Hypothalamus (tissue), 51 donors: Measurements from ENCODE around the gene CDHR4.
"Not testable (repeated sequence)": the region's sequence is repeated elsewhere in the genome, so short reads cannot be mapped to it uniquely, and the experiment has no call there.

Experiments used
- DNase-seq, 51 donors: peaks; one replicate each; lab custom pipeline; 2025; lab: John Stamatoyannopoulos, UW

The CDHR4 gene, protein sequence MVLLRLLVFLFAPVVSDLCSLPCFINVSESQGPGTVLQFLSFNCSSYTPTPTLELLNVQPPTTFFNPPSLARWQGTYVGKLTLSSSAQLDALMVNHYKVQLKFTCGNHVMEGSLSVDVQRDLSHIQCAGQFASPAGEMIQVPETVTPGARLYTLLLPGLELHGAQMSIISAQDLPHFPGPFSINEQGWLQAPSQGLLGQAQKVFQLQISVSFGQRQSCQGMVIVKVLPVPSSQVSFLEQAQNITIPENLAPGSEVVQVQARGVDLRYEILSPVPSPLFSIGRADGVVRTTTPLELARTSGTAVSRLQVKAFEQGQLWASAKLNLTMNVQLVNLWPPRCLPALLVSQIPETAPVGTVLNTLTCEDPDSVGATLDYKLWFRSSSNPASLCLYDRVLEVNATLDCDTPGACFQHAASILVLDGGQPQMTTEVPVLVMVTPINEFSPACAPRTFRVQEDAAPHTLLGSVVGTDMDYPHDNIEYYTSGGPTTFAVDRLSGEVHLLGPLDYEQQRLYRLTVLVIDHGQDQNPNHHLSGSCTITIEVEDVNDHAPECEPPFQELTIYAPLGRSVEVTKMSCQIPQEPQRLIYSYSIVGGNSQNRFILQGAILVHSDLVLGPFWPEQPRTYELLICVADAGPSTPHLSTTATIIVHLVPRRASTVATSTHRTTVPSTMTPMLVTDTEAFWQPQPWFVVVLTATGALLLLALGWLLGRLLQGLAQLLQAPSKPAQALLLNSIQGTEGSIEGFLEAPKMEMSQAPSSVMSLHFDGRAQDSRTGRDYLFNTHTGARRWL

DNA sequence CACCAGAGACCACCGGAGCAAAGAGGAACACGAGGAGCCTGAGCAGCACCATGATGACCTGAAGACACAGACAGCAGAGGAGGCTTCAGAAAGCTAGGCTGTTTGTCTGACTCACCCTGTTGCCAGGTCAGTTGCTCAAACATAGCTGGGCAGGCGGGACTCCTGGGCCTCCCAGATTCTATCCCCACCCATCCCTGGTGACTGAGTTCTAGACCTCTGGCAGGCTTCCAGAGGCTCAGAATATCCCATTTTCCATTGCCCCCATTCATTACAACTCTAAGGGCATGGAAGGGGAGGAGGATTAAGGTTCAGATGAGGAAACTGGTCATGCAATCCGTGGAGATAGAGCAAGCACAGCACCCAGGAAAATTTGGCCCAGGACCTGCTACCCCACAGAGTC is at the start of gene CDHR4:
Gene CDHR4, minus strand, starts transcription at position 113 of the 400 bp plus-strand sequence. Its CDS starts 61 bp downstream, at position 52.
- DNase-seq, result no peak

DNA sequence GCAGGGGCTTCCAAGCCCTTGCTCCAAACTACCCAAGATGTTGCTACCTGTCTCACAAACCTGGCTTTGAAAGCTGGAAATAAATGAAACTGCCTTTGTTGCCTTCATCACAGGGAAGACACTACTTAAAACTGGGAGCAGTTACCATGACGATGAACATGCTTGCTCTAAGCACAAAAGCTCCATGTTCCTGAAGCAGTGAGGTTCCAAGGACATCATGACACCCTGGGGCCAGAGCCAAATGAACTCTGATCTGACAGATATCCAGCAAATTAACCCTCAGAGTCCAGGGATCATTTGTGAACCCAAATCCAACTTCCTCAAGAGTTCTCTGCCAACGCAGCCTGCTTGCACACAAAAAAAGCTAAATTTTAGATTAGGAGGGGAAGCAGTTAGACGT is 46.0 kb upstream of the CDHR4 start:
- DNase-seq, result peak in 1 of 51 donors; percentile 22

DNA sequence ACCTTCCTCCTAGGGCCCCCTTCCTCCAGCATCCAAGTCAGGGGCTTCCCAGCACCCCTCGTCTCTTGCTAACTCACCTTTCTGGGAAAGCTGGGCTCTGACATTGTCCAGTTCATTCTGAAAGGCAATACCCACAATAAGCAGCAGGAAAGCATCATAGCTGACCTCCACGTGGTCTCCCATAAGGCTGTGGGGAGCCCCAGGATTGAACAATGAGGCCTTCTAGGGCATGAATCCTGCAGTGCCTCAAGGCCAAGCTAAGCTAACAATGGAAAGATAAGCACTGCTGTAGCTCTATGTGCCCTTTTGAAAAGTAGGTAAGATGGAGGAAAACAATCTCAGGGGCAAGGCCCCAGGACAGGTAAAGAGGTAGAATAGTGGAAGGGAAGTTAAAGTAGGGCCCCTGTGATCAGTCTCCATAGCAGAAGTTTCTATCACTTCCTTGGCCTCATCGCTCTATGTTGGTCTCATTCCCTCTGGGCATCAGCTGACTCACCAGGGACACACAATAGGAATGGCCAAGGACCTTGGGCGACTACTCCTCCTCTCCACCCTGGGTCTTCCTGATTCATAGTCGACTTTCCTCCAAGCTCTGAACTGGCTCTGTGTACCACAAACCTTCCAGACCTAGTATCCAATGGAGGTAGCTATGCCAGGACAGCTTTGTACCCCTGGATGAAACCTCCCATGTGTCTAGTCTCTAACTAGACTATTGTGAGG is 45.0 kb upstream of the CDHR4 start:
- DNase-seq, result no peak

DNA sequence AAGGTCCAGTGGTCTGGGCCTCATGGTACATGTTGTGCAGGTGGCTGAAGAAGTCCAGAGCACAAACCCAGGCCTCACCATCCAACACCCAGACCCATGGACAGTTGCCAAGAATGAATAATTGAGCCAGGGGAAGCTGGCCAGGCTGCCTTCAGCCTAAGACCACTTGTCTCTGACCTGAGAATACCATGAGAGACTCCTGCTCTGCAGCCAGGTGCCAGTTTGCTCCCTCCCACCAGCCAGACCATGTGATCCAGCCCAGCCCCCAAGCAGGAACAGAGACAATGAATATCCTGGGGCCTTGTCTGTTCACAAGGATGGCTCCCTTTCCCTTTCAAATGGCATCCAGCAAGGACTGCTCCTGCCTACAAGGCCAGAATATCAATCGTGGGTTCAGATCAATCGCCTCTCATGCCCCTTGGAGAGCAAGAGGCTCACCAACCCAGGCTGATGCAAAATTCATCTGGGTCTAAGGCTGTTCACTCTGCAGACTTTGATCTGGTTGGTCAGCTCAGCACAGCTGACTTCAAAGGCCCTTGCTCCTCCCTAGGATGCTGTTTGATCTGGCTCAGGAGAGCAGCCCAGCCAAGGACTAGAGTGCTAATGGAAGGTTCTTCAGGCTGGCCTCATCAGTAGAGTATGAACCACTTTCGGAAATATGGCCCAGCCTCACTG is 43.3 kb upstream of the CDHR4 start:
- peak in 2 of 51 donors; percentile 13 to 16 for DNase-seq

DNA sequence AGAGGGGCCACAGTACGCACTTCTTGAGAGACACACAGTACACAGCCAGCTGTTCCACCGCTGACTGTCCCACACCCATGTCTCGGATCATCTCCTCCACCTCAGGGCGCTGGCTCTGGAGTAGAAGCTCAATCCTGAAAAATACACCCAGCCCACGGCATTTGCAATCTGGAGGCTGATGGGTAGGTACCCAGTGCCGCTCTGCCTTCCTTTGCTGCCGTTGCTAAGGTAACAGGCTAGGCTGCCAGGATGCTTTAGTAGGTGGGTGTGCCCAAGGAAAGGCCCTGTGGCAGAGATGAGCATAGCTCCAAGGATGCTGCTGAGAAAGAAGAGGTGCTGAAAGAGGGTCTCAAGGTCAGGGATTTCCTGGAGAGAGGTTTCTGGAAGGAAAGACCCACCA is 42.1 kb upstream of the CDHR4 start:
- peak in 16 of 51 donors; percentile 3 to 73 (median 30) for DNase-seq

DNA sequence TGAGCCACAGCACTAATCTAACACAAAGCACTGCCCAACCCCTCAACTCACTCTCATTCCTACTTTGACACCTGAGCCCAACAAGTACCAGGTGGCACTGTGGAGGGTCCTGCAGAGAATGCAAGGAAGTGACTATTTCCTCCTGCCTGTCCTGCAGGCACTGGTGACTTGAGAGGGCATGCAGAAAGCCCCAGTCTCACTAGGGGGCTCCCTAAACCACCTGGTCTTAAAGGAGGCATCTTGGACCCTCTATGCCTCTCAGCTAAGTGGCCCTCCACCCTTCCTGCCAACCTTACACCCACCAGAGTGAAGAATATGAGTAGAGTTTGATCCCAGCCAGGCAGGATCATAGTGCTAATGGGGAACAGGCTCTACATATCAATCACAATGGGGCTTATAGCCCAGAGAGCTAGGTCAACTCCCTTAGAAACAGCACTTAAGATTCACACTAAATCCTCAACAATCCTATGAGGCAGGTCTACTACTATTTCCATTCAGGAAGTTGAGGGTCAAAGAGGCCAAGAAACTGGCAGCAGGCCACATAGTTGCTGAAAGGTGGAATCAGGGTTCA is 41.5 kb upstream of the CDHR4 start:
- peak in 1 of 51 donors; percentile 13 for DNase-seq

DNA sequence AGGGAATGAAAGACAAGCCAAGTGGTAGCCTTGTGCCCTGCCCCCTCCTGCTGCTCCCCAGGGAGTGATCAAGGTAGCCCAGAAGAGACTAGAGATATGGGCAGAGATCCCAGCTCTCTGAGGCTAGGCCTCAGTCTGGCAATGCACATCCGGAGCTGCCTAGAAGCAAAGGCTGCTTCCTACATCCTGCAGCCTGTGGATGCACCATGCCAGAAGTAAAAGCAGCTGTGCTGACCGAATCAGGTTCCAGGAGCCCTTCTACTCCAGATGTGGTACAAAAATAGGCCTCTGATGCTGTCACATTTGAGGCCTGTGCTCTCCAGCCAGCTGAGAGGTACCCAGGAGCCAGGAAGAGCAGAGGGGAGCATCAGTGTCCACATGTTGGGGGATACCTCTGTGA is 40.7 kb upstream of the CDHR4 start:
- DNase-seq, result no peak

DNA sequence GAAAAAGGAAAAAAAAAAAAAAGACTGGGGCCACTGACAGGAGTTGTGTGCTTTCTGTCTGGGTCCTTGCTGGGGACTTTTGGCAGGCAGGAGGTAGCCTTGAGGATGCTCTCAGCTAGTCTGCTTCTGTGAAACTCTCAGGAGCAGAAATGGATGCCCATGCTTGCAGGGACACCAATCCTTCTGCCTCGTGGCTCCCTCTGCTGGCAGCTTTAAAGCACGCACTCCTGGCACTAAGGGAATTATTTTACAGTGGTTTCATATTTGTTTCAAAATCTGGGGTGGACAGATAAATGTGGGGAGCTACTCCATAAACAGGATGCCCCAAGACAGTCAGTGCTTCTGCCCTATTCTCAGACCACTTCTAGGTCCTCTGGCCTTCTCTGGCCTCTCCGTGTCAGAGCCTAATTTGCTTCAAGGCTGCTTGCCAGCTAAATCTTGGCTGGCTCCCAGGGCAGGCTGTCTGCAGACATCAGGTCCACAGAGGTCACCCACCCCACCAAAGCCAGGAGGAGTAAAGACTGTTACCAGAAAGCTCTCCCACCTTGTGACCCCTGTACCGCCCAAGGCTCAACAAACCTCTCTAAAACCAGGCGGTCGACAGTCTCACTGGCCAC is 39.6 kb upstream of the CDHR4 start:
- peak in 46 of 51 donors; percentile 9 to 82 (median 55) for DNase-seq

DNA sequence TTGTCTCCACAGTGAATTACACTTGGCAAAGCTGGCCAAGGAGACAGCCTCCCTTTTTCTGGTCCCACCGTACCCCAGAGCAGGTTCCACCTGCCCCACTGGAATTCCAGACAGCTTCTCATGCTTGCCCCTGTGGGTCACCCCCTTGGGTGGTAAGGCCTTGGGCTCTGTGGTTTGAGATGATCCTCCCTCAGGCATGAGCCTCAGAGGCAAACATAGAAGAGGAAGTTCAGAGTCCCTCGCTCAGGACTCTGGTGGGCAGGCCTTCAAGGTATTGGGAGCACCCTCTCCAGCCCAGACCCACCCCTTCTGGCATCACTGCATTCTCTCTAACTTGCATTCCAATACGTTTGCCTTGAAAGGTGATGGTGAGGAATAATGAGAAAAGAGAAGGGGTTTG is 31.7 kb upstream of the CDHR4 start:
- DNase-seq, result no peak

DNA sequence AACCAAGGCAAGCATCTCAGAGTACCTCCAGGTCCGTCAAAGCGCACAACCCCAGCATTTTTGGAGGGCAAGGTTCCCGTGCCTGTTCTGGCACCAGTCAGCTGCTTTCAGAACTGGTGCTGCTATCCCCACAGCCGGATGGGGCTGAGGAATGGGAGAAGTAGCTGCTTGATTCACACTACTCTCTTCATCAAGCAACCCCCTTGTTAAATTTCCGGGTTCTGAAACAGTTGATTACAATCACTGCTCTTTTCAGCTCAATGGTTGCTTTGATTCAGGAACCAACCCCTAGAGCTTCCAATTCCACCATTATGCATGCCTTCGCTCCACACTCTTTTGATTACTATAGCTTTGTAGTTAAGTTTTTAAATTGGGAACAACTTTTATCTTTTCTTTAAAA is 26.3 kb upstream of the CDHR4 start:
- DNase-seq, result peak in 1 of 51 donors; percentile 25

DNA sequence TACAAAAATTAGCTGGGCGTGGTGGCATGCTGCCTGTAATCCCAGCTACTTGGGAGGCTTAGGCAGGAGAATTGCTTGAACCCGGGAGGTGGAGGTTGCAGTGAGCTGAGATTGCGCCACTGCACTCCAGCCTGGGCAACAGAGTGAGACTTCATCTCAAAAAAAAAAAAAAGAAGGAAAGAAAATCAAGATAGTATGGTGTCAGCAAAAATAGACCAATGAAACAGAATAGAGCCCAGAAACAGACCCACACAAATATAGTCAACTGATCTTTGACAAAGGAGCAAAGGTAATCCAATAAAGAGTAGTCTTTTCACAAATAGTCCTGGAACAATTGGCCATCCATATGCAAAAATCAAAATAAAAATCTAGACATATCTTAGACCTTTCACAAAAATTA is 23.5 kb upstream of the CDHR4 start:
- not testable (repeated sequence) for DNase-seq

DNA sequence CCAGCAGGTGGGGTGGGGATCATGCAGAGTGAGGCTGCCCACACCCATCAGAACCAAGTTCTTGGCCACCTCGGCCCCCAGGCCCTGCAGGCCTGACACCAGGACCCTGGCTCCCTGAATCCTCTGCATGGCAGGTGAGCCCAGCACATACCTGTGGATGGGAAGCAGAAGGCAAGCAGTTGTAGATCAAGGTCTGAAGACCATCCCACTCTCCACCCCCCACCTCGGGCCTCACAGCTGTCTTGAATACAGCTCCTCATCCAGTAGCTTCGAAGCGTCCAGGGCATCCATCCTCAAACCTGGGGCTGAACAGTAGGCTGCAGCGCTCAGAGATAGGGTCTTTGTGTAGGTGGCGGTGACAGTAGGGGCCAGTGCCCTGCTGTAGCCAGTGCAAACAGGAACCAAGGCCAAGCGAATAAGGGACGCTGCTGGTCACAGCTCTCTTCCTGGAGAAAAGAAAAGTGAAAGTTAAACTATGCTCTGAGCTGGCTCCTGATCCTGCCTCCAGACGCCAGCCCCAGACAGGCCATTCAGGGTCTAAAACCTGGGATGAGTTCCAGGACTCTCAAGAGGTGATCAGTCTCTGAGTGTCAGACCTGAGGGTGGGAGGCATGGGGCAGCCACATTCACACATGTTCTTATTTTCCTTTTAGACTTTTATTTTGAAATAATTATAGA is 14.0 kb upstream of the CDHR4 start, which contains the start of gene UBA7:
Gene UBA7, minus strand, starts transcription at position 457 of the 678 bp plus-strand sequence. Its CDS starts 166 bp downstream, at position 291.
- DNase-seq, result peak in 16 of 51 donors; percentile 9 to 41 (median 23)

DNA sequence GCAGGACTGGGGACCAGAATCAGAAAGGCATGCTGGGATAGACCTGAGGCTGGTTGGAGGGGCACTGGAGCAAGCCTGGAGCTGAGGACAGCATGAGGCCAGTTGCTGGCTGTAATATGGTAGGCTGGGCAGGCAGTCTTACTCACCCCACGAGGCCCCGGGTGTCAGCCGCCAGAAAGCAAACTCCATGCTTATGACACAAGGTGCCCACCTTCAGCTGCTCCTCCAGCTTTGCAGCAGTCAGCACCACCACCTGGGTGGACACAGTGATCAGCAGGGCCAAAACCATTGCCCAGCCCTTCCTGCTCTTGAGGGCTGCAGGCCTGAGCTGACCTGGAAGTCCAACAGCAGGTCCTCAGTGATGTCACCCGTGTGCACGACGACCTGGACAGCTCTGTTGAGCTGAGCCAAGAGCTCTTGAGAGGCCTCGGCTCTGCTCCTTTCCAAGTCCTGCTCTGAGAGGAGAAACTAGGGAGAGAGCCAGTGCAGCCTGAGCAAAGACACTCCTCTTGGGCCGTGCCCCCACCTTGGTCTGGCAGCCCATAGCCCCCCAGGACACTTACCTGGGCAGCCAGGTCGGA is 13.3 kb upstream of the CDHR4 start:
- DNase-seq, result no peak

DNA sequence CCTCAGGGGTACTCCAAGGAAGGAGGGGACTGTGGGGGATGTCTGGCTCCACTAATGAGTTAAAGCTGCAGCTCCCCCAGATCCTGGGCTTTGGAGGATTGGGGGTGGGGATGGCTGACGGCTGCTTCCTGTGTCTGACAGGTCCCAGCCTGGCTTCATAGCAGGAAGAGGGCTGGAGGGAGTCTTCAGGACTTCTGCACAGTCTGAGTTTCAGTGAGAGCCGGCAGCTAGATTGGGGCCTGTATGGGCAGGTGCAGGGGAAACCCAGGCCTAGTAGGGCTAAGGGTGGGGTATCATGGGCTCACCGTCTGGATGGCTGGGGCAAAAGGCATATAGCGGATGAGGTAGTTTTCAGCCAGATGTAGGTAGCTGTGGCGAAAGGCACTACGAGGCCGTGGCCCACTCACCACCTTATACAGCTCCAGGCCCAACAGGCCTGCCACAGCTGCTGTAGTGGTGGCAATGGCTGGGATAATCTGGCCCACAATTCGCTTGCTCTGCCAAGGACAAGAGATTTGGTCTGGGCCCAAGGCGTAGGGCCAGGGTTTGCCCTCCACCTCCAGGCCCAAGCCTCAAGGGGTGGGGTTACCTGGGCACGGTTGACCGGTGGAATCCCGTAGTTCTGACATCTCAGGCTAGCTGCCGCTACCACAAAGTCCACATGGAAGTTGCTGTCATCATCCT is 7.9 kb upstream of the CDHR4 start:
- no peak for DNase-seq

DNA sequence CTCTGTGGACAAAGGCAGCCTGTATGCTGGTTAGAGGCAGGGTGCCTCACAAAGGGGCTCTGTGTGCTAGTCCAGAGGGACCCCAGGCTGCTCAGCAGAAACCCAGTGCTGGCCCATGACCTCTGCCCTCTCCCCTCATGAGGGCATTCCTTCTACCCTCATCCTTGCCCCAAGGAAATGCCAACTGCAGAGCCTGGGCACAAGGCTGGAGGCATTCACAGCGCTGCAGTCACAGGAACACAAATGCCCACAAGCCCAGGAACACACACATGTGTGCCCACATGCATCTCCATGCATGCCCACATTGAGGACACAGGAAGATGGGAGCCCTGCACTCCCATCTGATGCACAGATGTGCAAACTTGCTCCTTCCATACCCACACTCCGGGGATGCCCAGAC is 7.2 kb upstream of the CDHR4 start:
- no peak for DNase-seq

DNA sequence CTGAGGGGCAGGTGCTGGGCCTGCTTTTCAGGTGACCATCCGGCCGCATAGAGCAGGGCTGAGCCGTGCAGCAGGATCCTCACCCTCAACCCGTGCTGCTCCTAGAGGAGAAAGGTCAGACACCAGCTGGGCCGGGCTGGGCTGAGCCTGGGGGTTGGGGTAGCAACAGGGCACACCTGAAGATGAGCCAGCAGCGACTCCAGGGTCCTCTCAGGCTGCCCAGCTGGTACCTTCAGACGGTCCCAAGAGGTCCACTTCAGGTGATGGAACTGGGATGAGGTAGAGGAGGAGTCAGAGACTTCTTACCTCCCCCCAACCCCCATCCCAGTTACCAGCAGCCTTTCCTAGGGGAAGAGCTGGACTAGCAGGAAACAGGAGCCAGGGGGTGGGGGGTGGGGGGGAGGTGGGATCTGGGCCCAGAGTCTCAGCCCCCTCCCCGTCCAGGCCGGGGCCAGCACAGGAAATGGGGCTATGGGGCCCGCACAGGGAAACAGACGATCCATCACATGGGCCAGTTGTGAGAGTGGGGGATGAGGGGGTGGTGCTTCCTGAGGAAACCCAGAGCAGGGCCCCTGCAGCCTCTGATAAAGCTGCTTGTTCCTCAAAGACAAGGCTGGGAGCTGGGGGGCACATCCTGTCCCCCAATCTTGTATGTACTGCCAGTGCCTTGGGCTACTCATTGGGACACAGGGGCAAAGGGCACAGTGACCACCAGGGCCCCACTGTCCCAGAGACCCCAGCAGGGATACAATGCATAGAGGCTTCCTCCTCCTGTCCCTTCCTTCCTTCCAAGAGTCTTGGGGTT is 6.4 kb upstream of the CDHR4 start:
- peak in 20 of 51 donors; percentile 9 to 53 (median 22) for DNase-seq

DNA sequence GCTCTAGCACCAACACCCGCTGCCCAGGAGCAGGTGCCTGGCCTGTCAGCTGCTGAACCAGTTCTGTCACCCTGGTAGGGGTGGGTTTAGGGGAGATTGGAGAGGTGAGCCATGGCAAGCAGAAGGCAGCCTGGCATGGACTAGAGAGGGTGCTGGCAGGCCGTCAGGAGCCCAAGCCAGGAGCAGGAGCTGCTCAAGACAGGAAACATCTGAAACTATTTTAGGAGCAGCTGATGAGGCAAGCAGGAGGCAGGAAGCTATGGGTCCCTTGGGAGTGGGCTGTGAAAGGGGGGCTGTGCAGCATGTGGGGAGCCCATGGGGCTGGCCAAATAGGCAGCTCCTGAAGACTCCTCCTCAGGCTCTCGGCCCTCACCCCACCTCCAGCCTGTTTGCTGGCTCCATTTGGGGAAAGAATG is 5.7 kb upstream of the CDHR4 start:
- DNase-seq, result peak in 27 of 51 donors; percentile 11 to 61 (median 25)
